Esophagus squamous epithelium (tissue), 5 donors: ENCODE results near the gene CAPZA2. TPM values are rescaled to one million over a fixed set of nuclear protein-coding genes. Genes with fewer than 3 reads are reported as not detected.
A peak's percentile ranks its signal among the peaks of the same experiment; 100 is the strongest.

Source experiments
- DNase-seq: peaks from one replicate; lab custom pipeline; 2025; lab: John Stamatoyannopoulos, UW
- H3K27ac ChIP-seq, 4 donors: fragments of 200-600 bp; sonication (generic); one replicate each; pipeline ENCODE4 v1.5.1; 2016 to 2019; ENCODE audit warnings: mild to moderate bottlenecking in 1 of 4
- H3K27me3 ChIP-seq, 4 donors: fragments of 200-600 bp; sonication (generic); 1 replicate in 3 of 4; 2 replicates in 1 of 4; pipeline versions ENCODE4 v1.5.1 to v1.6.0; 2017 to 2021; ENCODE audit warnings: antibody characterized with exemption in 1 of 4
- H3K36me3 ChIP-seq, 3 donors: fragments of 200-600 bp; sonication (generic); one replicate each; pipeline ENCODE4 v1.5.1; 2016 to 2019
- H3K4me1 ChIP-seq, 3 donors: fragments of 200-600 bp; sonication (generic); one replicate each; pipeline ENCODE4 v1.5.1; 2017 to 2019
- H3K4me3 ChIP-seq, 4 donors: fragments of 200-600 bp; sonication (generic); 1 replicate in 3 of 4; 2 replicates in 1 of 4; pipeline ENCODE4 v1.5.1; 2016 to 2019; ENCODE audit warnings: mild to moderate bottlenecking in 2 of 4, moderate library complexity in 1 of 4
- H3K9me3 ChIP-seq, 3 donors: fragments of 200-600 bp; sonication (generic); one replicate each; pipeline ENCODE4 v1.5.1; 2016 to 2019
- CTCF ChIP-seq, 6 experiments: fragments of 450-650 bp in 4 of 6; fragments of 200-600 bp in 2 of 6; sonication (generic) in 2 of 6; IDR thresholded peaks; one replicate each; pipeline ENCODE4 v1.5.1; 2016 to 2019; ENCODE audit warnings: antibody characterized with exemption in 6 of 6, mild to moderate bottlenecking in 4 of 6, moderate library complexity in 4 of 6
- POLR2A ChIP-seq, 4 donors: fragments of 450-650 bp; IDR thresholded peaks; one replicate each; pipeline ENCODE4 v1.6.1; 2017; ENCODE audit warnings: antibody characterized with exemption in 4 of 4, mild to moderate bottlenecking in 4 of 4, moderate library complexity in 3 of 4
- WGBS, 2 donors: methylation state at CpG; one replicate each; pipeline ENCODE4 v1.1.5; 2018; 5-methylcytosine and 5-hydroxymethylcytosine counted together
- intact Hi-C: fragments of 100-400 bp; cut with DNase I; formaldehyde crosslinking; loops from one replicate; pipeline ENCODE4 v1.15.0; 2022
- total RNA-seq, 4 donors: library from RNA; depleted of rRNA; stranded (reverse); fragments of >200 nt; gene quantifications; one replicate each; pipeline ENCODE4 v1.1.0, GENCODE V29; 2016
- donor health status: DM: yes; HTN: yes; CAD: no.

CAPZA2 gene
- total RNA-seq, 4 donors from 2014 or later: 68.7 to 123 (median 84.1) TPM

- H3K4me3 ChIP-seq: peak overlapping the region; percentile 22 to 76 (median 48)
- peaks cover 7 to 38% (median 17%) of the 10 kb centered on the region in 3 donors for H3K4me1 ChIP-seq
- H3K27me3 ChIP-seq: no peaks in the 10 kb centered on the region
- no peak for DNase-seq
- no peaks in the 10 kb centered on the region for H3K36me3 ChIP-seq
- no peak for TF ChIP-seq POLR2A (IDR thresholded peaks at IDR 0.05)
- TF ChIP-seq CTCF (IDR thresholded peaks at IDR 0.05): no peak
- no peaks in the 10 kb centered on the region for H3K9me3 ChIP-seq
- peak overlapping the region in 3 of 4 donors; percentile 37 to 99 (median 94) for H3K27ac ChIP-seq
- WGBS, 2 donors: 64 to 76% methylated on average over 17 of the region's 17 CpGs
- intact Hi-C loops: no loop called here
Observed at GRCh38 chr7:116951366-116952292, 89.2 kb downstream of the CAPZA2 start.

GRCh38 chr7:116952635-116953371, 90.4 kb downstream of the CAPZA2 start:
- intact Hi-C loops: no loop called here
- Histone ChIP-seq H3K27ac (peak overlapping the region; percentile 94 to 100 (median 99)), H3K27me3 (no peaks in the 10 kb centered on the region), H3K4me1 (peaks cover 7 to 43% (median 17%) of the 10 kb centered on the region in 3 donors), H3K36me3 (no peaks in the 10 kb centered on the region), H3K9me3 (no peaks in the 10 kb centered on the region), H3K4me3 (peak overlapping the region; percentile 76 to 99 (median 92))
- peak; percentile 8 for DNase-seq
- TF ChIP-seq POLR2A (IDR thresholded peaks at IDR 0.05): no peak
- TF ChIP-seq CTCF (IDR thresholded peaks at IDR 0.05): no peak
- WGBS, 2 donors: 1 to 4% methylated on average over 20 of the region's 25 CpGs

GRCh38 chr7:116953372-116953905, 91.1 kb downstream of the CAPZA2 start, which contains the start of gene ST7:
Gene ST7, plus strand, starts transcription at chr7:116953501. Its CDS starts 40 bp downstream, at chr7:116953541.
- H3K4me1 ChIP-seq: peaks cover 7 to 50% (median 17%) of the 10 kb centered on the region in 3 donors
- peak within 1 kb of the TSS; percentile 94 to 100 (median 99) for H3K27ac ChIP-seq
- no peaks in the 10 kb centered on the region for H3K36me3 ChIP-seq
- H3K9me3 ChIP-seq: no peaks in the 10 kb centered on the region
- TF ChIP-seq POLR2A (IDR thresholded peaks at IDR 0.05) (peak in 1 of 4 donors; percentile 43), CTCF (IDR thresholded peaks at IDR 0.05) (no peak)
- no peaks in the 10 kb centered on the region for H3K27me3 ChIP-seq
- no peak for DNase-seq
- 0% methylated on average over 4 to 8 of the region's 77 CpGs for WGBS, 2 donors
- intact Hi-C loops: no loop called here
- peak within 1 kb of the TSS; percentile 76 to 99 (median 92) for H3K4me3 ChIP-seq

GRCh38 chr7:116953906-116954838, 91.8 kb downstream of the CAPZA2 start:
- TF ChIP-seq POLR2A (IDR thresholded peaks at IDR 0.05): peak in 2 of 4 donors; percentile 23 to 31
- no peak for TF ChIP-seq CTCF (IDR thresholded peaks at IDR 0.05)
- H3K27me3 ChIP-seq: no peaks in the 10 kb centered on the region
- H3K4me3 ChIP-seq: peak overlapping the region; percentile 76 to 99 (median 92)
- H3K4me1 ChIP-seq: peaks cover 7 to 54% (median 17%) of the 10 kb centered on the region in 3 donors
- intact Hi-C loops: no loop called here
- H3K36me3 ChIP-seq: no peaks in the 10 kb centered on the region
- DNase-seq: no peak
- H3K27ac ChIP-seq: peak overlapping the region; percentile 94 to 100 (median 99)
- H3K9me3 ChIP-seq: no peaks in the 10 kb centered on the region
- 0 to 2% methylated on average over 12 to 25 of the region's 63 CpGs for WGBS, 2 donors
